T-helper 2 cell treated with Interferon-gamma antibody and Interleukin-4, amounts not matched to agents 5 μg/mL and 100 μg/mL, for 36 hours (primary cell): ENCODE measurements around the gene LCN9.

ENCODE experiments used
- DNase-seq: peaks from one replicate; pipeline ENCODE4 v3.0.0; 2021; ENCODE audit warnings: low spot score
- H3K27ac Mint-ChIP-seq: one replicate; pipeline ENCODE4 v1.8.0; 2021; ENCODE audit warnings: mild to moderate bottlenecking, mixed read lengths
- H3K27me3 Mint-ChIP-seq: one replicate; pipeline ENCODE4 v1.8.0; 2021; ENCODE audit warnings: low read depth, mixed read lengths
- H3K36me3 Mint-ChIP-seq: one replicate; pipeline ENCODE4 v1.8.0; 2021; ENCODE audit warnings: low read depth, mixed read lengths
- H3K4me1 Mint-ChIP-seq: one replicate; pipeline ENCODE4 v1.8.0; 2021; ENCODE audit warnings: low read depth, mixed read lengths
- H3K4me3 Mint-ChIP-seq: one replicate; pipeline ENCODE4 v1.8.0; 2022; ENCODE audit warnings: mild to moderate bottlenecking, moderate library complexity, mixed read lengths
- H3K9me3 Mint-ChIP-seq: one replicate; pipeline ENCODE4 v1.8.0; 2021; ENCODE audit warnings: mixed read lengths

The LCN9 gene, protein sequence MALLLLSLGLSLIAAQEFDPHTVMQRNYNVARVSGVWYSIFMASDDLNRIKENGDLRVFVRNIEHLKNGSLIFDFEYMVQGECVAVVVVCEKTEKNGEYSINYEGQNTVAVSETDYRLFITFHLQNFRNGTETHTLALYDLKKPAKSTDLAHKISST

DNA sequence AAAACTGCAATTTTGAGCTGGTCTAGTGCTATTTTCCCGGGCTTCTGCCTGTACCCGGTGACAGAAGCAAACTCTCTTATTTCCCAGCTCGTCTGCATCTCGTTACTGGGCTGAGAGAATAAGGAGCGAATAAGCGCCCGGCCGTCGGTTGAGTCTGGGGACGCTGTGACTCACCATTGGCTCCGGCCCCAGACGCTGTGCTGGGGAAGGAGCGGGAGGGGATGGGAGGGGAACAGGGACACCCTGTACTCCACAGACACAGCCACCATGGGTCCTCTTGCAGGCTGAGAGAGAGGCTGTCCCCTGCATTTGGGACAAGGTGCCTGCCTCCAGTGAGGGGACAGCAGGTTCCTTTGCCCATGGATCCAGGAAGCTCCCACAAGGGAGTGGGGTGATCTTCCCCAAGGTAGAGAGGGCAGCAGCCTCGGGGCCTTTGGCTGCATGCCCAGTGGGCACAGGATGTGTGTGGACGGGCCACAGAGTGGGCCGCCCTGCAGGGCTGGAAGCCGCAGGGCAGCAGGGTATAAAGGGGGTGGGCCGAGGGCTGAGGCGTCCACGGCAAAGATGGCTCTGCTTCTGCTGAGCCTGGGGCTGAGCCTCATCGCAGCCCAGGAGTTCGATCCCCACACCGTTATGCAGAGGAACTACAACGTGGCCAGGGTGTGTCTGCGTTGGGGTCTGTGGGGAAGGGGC is at the start of gene LCN9:
Gene LCN9, plus strand, starts transcription at position 552 of the 693 bp plus-strand sequence. Its CDS starts 13 bp downstream, at position 565.
- H3K4me3 Mint-ChIP-seq, result no peak within 1 kb of the TSS
- no peaks in the 10 kb centered on the region for H3K27me3 Mint-ChIP-seq
- H3K27ac Mint-ChIP-seq, result no peak within 1 kb of the TSS
- H3K9me3 Mint-ChIP-seq, result no peaks in the 10 kb centered on the region
- H3K36me3 Mint-ChIP-seq, result no peaks in the 10 kb centered on the region
- no peaks in the 10 kb centered on the region for H3K4me1 Mint-ChIP-seq
- no peak for DNase-seq

DNA sequence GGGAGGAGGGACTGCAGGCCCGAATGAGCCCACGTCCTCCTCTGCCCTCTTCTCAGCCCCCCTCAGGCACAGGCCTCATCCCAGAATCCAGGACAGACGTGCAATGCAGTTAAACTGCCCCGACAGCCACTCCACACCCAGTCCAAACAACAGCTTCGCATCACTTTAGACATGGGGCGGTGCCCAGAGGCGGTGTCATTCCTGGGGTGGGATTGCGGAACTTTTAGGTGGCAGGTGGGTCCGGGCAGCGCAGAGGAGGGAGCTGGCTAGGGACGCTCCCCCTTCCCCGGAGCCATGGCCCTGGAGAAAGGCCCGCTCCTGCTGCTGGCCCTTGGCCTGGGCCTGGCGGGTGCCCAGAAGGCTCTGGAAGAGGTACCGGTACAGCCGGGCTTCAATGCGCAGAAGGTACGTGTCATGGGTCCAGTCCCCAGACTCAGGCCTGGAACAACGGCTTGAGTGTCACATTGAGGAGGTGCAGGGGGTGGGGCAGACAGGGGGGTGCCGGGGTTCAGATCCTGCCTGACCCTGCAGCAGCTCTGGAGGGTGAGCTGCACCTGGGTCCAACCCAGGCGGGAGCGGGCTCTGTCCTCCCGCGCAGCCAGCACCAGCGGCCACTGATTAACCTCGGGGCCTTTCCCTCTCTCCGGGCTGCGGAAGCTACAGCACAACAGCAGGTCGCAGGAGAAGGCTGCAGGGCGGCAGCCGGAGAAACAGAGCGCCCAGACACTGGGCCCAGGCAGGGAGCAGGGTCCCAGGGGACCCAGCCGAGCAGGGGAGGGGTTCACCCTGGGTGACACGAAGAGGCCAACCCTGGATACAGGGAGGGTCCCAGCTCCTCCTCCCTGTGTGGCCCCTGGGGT is 48.9 kb upstream of the LCN9 start:
- no peak overlapping the region for H3K4me3 Mint-ChIP-seq
- no peaks in the 10 kb centered on the region for H3K9me3 Mint-ChIP-seq
- H3K27me3 Mint-ChIP-seq, result no peaks in the 10 kb centered on the region
- DNase-seq, result no peak
- H3K36me3 Mint-ChIP-seq, result no peaks in the 10 kb centered on the region
- no peaks in the 10 kb centered on the region for H3K4me1 Mint-ChIP-seq
- no peak overlapping the region for H3K27ac Mint-ChIP-seq

GRCh38 chr9:135614821-135615665 is 48.1 kb upstream of the LCN9 start:
- no peak for DNase-seq
- H3K27ac Mint-ChIP-seq, result no peak overlapping the region
- no peak overlapping the region for H3K4me3 Mint-ChIP-seq
- no peaks in the 10 kb centered on the region for H3K9me3 Mint-ChIP-seq
- no peaks in the 10 kb centered on the region for H3K27me3 Mint-ChIP-seq
- no peaks in the 10 kb centered on the region for H3K36me3 Mint-ChIP-seq
- H3K4me1 Mint-ChIP-seq, result no peaks in the 10 kb centered on the region

GRCh38 chr9:135615666-135616618 is 47.2 kb upstream of the LCN9 start:
- Mint-ChIP-seq H3K27ac (no peak overlapping the region), H3K36me3 (no peaks in the 10 kb centered on the region), H3K27me3 (no peaks in the 10 kb centered on the region)

DNA sequence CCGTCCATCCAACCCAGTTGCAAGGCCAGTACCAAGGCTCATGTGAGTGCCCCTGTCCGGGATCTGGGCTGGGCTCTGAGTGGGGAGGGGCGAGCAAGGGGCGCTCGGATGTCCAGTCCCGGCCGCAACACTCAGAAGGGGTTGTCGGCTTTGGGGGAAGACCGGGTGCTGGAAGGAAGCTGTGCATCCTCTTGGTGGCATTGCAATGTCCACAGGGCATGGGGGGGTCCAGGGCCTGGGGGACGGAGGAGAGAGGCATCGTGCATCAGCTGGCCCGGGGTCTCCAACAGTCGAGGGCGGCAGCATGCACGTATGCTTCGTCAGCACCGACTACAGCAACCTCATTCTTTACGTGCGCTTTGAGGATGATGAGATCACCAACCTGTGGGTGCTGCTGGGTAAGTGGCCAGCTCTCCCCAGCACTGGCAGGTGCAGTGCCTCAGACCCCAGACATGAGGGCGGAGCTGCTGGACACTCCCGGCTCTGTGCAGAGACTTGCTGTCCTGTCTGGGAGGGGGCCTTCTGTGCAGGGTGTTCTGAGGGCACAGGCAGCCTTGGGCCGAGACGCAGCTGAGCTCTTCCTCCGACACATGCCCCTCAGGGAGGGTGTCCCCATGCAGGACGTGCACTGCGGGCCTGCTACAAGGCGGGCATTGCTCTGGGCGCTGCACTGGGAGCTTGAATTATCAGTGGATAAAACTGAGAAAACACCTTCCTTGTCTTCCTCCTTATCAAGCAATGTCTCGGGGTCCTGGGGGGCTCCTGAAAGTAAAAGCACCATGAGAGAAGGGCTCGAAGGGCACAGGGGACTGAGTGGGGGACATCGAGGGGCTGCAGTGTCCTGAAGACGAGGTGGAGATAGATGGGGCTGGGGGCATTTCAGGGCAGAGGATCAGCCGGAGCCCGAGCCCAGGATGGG is 46.2 kb upstream of the LCN9 start:
- Mint-ChIP-seq H3K27me3 (no peaks in the 10 kb centered on the region), H3K4me3 (no peak overlapping the region), H3K4me1 (no peaks in the 10 kb centered on the region), H3K36me3 (no peaks in the 10 kb centered on the region), H3K27ac (no peak overlapping the region), H3K9me3 (no peaks in the 10 kb centered on the region)
- no peak for DNase-seq

More at GRCh38 chr9:135615666-135616618, 47.2 kb upstream of the LCN9 start:
- no peak overlapping the region for H3K4me3 Mint-ChIP-seq
- H3K4me1 Mint-ChIP-seq, result no peaks in the 10 kb centered on the region
- DNase-seq, result no peak
- no peaks in the 10 kb centered on the region for H3K9me3 Mint-ChIP-seq

GRCh38 chr9:135617538-135617900 is 45.6 kb upstream of the LCN9 start:
- no peaks in the 10 kb centered on the region for H3K36me3 Mint-ChIP-seq
- H3K4me1 Mint-ChIP-seq, result no peaks in the 10 kb centered on the region
- DNase-seq, result no peak
- no peak overlapping the region for H3K4me3 Mint-ChIP-seq
- no peaks in the 10 kb centered on the region for H3K9me3 Mint-ChIP-seq
- no peaks in the 10 kb centered on the region for H3K27me3 Mint-ChIP-seq
- H3K27ac Mint-ChIP-seq, result no peak overlapping the region

GRCh38 chr9:135617991-135618411 is 45.1 kb upstream of the LCN9 start:
- DNase-seq, result no peak
- Mint-ChIP-seq H3K27ac (no peak overlapping the region), H3K27me3 (no peaks in the 10 kb centered on the region), H3K4me1 (no peaks in the 10 kb centered on the region), H3K4me3 (no peak overlapping the region), H3K36me3 (no peaks in the 10 kb centered on the region), H3K9me3 (no peaks in the 10 kb centered on the region)

- Mint-ChIP-seq H3K27me3 (no peaks in the 10 kb centered on the region), H3K4me1 (no peaks in the 10 kb centered on the region), H3K36me3 (no peaks in the 10 kb centered on the region), H3K27ac (no peak overlapping the region), H3K9me3 (no peaks in the 10 kb centered on the region), H3K4me3 (no peak overlapping the region)
- no peak for DNase-seq
Observed at GRCh38 chr9:135618866-135619598, 44.1 kb upstream of the LCN9 start.

DNA sequence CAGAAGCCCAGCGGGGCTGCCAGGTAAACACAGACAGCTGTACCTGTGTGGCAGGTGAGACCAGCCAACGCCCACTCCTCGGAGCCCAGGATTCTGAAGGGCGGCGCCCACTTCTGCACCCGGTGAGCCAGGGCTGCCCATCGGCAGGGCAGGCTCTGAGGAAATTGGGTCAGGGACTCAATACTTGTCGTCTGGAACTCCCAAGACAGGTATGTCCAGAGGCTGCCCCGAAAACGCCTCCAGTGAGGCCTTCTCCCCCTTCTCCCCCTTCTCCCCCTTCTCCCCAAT is 43.6 kb upstream of the LCN9 start:
- Mint-ChIP-seq H3K4me1 (no peaks in the 10 kb centered on the region), H3K9me3 (no peaks in the 10 kb centered on the region), H3K27ac (no peak overlapping the region), H3K27me3 (no peaks in the 10 kb centered on the region), H3K36me3 (no peaks in the 10 kb centered on the region), H3K4me3 (no peak overlapping the region)
- DNase-seq, result no peak

GRCh38 chr9:135620558-135620957 is 42.6 kb upstream of the LCN9 start:
- Mint-ChIP-seq H3K4me3 (no peak overlapping the region), H3K36me3 (no peaks in the 10 kb centered on the region), H3K4me1 (no peaks in the 10 kb centered on the region), H3K27me3 (no peaks in the 10 kb centered on the region), H3K27ac (no peak overlapping the region), H3K9me3 (no peaks in the 10 kb centered on the region)
- DNase-seq, result no peak

DNA sequence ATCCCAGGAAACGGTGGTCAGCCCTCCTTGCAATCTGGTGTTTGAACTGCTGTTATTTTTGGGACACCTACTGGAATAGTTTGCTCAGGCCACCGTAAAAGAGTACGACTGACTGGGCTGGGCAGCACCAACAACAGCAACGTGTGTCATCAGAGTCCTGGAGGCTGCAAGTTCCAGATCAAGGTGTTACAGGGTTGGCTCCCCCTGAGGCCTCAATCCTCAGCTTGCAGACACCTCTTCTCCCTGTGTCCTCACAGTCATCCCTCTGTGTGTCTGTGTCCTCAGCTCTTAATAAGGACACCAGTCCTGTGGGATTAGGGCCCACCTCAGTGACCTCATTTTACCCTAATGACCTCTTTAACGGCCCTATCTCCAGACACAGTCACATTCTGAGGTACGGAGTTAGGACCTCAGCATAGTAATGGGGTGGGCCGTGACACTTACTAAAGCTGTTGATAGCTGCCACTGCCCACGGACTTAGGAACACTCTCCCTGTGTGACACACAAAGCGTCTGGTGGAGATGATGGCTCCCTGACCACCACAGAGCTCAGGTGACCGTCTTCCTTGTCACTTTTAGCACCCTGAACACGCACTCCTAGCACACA is 40.6 kb upstream of the LCN9 start:
- H3K27ac Mint-ChIP-seq, result no peak overlapping the region

More for the DNA sequence above, 40.6 kb upstream of the LCN9 start:
- Mint-ChIP-seq H3K36me3 (no peaks in the 10 kb centered on the region), H3K9me3 (peaks cover 10% of the 10 kb centered on the region), H3K4me3 (no peak overlapping the region), H3K4me1 (no peaks in the 10 kb centered on the region), H3K27me3 (no peaks in the 10 kb centered on the region)
- no peak for DNase-seq
